PC-3 (cell line): ENCODE data around the gene ASPN.

ENCODE experiments used
- EZH2phosphoT487 ChIP-seq: fragments of 300-600 bp; sonication (generic); IDR thresholded peaks from 2 replicates; pipeline ENCODE4 v1.6.1; 2018; ENCODE audit warnings: mild to moderate bottlenecking, antibody characterized with exemption, low read length, borderline replicate concordance
- TF ChIP-seq, protein P1 (sequence below): fragments of 300-600 bp; sonication (generic); conservative IDR thresholded peaks from 2 replicates; pipeline ENCODE4 v1.5.1; 2017; ENCODE audit warnings: antibody characterized with exemption, low read depth, mild to moderate bottlenecking, low read length

DNA sequence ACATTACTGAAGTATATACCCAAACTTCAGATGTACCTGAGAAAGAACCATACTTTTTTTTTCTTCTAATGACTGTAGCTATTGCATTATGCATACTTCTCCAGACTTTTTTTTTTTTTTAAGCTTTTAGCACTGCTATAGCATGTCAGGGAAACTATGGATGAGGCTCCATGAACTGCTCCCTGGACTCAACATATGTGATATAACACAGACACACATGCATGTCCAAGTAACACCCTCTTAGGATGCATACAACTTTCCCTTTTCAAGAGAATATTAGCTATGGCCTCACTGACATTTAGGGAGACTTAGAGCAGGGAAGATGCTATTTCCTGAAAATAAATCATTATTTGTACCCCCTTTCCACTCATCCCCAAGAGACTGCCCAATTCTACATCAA, 499 bp upstream of the ASPN start:
- TF ChIP-seq, protein P1, sequence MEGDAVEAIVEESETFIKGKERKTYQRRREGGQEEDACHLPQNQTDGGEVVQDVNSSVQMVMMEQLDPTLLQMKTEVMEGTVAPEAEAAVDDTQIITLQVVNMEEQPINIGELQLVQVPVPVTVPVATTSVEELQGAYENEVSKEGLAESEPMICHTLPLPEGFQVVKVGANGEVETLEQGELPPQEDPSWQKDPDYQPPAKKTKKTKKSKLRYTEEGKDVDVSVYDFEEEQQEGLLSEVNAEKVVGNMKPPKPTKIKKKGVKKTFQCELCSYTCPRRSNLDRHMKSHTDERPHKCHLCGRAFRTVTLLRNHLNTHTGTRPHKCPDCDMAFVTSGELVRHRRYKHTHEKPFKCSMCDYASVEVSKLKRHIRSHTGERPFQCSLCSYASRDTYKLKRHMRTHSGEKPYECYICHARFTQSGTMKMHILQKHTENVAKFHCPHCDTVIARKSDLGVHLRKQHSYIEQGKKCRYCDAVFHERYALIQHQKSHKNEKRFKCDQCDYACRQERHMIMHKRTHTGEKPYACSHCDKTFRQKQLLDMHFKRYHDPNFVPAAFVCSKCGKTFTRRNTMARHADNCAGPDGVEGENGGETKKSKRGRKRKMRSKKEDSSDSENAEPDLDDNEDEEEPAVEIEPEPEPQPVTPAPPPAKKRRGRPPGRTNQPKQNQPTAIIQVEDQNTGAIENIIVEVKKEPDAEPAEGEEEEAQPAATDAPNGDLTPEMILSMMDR, result no peak
- TF ChIP-seq EZH2phosphoT487, result no peak
